ENCODE data around the gene PNP. TPM values are rescaled to one million over a fixed set of nuclear protein-coding genes. Genes with fewer than 3 reads are reported as not detected.
"Not testable (repeated sequence)": the region's sequence is repeated elsewhere in the genome, so short reads cannot be mapped to it uniquely, and the experiment has no call there.

PNP gene
- total and polyA plus RNA-seq, 7 donors = 3.7 to 42.5 (median 6.0) TPM

- no peak overlapping the region for H3K27ac ChIP-seq
- intact Hi-C loops (cut with DNase I) = no loop called here
- no peaks in the 10 kb centered on the region for H3K27me3 ChIP-seq (ENCODE audit: insufficient read depth in 3 of 3, low read length in 2 of 3)
- H3K36me3 ChIP-seq (ENCODE audit: insufficient read depth in 1 of 2, low read depth in 1 of 2) = peaks cover 28 to 70% of the 10 kb centered on the region in 2 donors
- no peak overlapping the region for H3K4me3 ChIP-seq
- ATAC-seq (no peak), DNase-seq (no peak)
- H3K9me3 ChIP-seq = no peaks in the 10 kb centered on the region
- H3K4me1 ChIP-seq = peaks cover 14% of the 10 kb centered on the region
- WGBS, 3 donors = 96 to 99% (median 98%) methylated on average over 5 of the region's 5 CpGs
- no peak for TF ChIP-seq CTCF (IDR thresholded peaks at IDR 0.05)
These were observed 22.3 kb upstream of the PNP start for GRCh38 chr14:20446889-20447288.

GRCh38 chr14:20452831-20453230 is 16.4 kb upstream of the PNP start:
- WGBS, 3 donors = 89 to 95% (median 93%) methylated on average over 8 of the region's 8 CpGs
- ATAC-seq; H3K27me3 ChIP-seq (ENCODE audit: insufficient read depth in 3 of 3, low read length in 2 of 3); H3K9me3 ChIP-seq; DNase-seq; intact Hi-C loops (cut with DNase I): not testable (repeated sequence)
- H3K36me3 ChIP-seq (ENCODE audit: insufficient read depth in 1 of 2, low read depth in 1 of 2) = peaks cover 6 to 66% of the 10 kb centered on the region in 2 donors
- peaks cover 32% of the 10 kb centered on the region for H3K4me1 ChIP-seq
- peak overlapping the region; percentile 12 for H3K27ac ChIP-seq
- H3K4me3 ChIP-seq = peak overlapping the region; percentile 68

- peak; percentile 98 to 99 for DNase-seq
- Histone ChIP-seq H3K4me1 (peaks cover 32% of the 10 kb centered on the region), H3K9me3 (no peaks in the 10 kb centered on the region), H3K36me3 (ENCODE audit: insufficient read depth in 1 of 2, low read depth in 1 of 2) (peaks cover 5 to 66% of the 10 kb centered on the region in 2 donors), H3K27me3 (ENCODE audit: insufficient read depth in 3 of 3, low read length in 2 of 3) (no peaks in the 10 kb centered on the region), H3K27ac (peak within 1 kb of the TSS; percentile 92), H3K4me3 (peak within 1 kb of the TSS; percentile 68)
- ATAC-seq = peak; percentile 93 to 95 (median 94)
- 0% methylated on average over 56 of the region's 56 CpGs for WGBS, 3 donors
- intact Hi-C loops (cut with DNase I) = loop anchor here (2.0 to 5.0 kb wide), 5 partner anchors 18 to 228 kb away; partner anchors contain the start of genes KLHL33 (in 1 of the 2), PARP2 (in 1 of the 2), RNASE4 (in 1 of the 2) and TEP1 (in 1 of the 2)
- no peak for TF ChIP-seq CTCF (IDR thresholded peaks at IDR 0.05)
These were observed 14.5 kb upstream of the PNP start, which contains the start of the genes APEX1 and OSGEP for GRCh38 chr14:20454516-20455354. TSS of gene APEX1 (plus strand) at chr14:20455226. CDS start at chr14:20455646, 420 bp downstream. TSS of gene OSGEP (minus strand) at chr14:20454812. CDS start at chr14:20454683, 129 bp downstream.

- ATAC-seq = peak; percentile 51 to 67 (median 54)
- intact Hi-C loops (cut with DNase I) = loop anchor here (2.0 to 5.0 kb wide), 5 partner anchors 19 to 227 kb away; partner anchors contain the start of genes KLHL33 (in 1 of the 2), PARP2 (in 1 of the 2), RNASE4 (in 1 of the 2) and TEP1 (in 1 of the 2)
- no peaks in the 10 kb centered on the region for H3K9me3 ChIP-seq
- H3K27me3 ChIP-seq (ENCODE audit: insufficient read depth in 3 of 3, low read length in 2 of 3) = no peaks in the 10 kb centered on the region
- WGBS, 3 donors = 1% methylated on average over 39 of the region's 39 CpGs
- peak overlapping the region; percentile 68 for H3K4me3 ChIP-seq
- TF ChIP-seq CTCF (IDR thresholded peaks at IDR 0.05) = no peak
- H3K4me1 ChIP-seq = peaks cover 40% of the 10 kb centered on the region
- peak overlapping the region; percentile 92 for H3K27ac ChIP-seq
- H3K36me3 ChIP-seq (ENCODE audit: insufficient read depth in 1 of 2, low read depth in 1 of 2) = peaks cover 0 to 64% of the 10 kb centered on the region in 2 donors
- peak in 1 of 2 donors; percentile 50 for DNase-seq
These were observed 13.6 kb upstream of the PNP start for GRCh38 chr14:20455355-20456300.
